ENCODE results near the gene POLR3E.

- no peak for TF ChIP-seq CTCF (conservative IDR thresholded peaks at IDR 0.05; ENCODE audit: low read length)
- no peak for TF ChIP-seq EZH2phosphoT487 (IDR thresholded peaks at IDR 0.05; ENCODE audit: borderline replicate concordance, low read depth, low read length)
These were observed 32.0 kb downstream of the POLR3E start for GRCh38 chr16:22329199-22329695.

All from OCI-LY7 (cell line).